HepG2 (cell line): Measurements from ENCODE around the gene SPDYE2B.
"Not testable (repeated sequence)": the region's sequence is repeated elsewhere in the genome, so short reads cannot be mapped to it uniquely, and the experiment has no call there.

Source experiments
- EZH2 ChIP-seq: conservative IDR thresholded peaks from 2 replicates; pipeline ENCODE4 v1.6.1; 2012; ENCODE audit warnings: mild to moderate bottlenecking, low read depth, low read length, moderate library complexity
- FOXK2 ChIP-seq: fragments of 450-650 bp; IDR thresholded peaks from 2 replicates; pipeline ENCODE4 v1.6.1; 2016
- MXI1 ChIP-seq: IDR thresholded peaks from 3 replicates; pipeline ENCODE4 v1.6.1; 2012; ENCODE audit warnings: low read depth, low read length, inconsistent platforms, borderline replicate concordance
- ZNF121 ChIP-seq: sonication (generic); formaldehyde crosslinking; IDR thresholded peaks from 2 replicates; pipeline ENCODE4 v1.5.0; 2020; ENCODE audit warnings: mild to moderate bottlenecking, missing genetic modification reagents
- ZNF335 ChIP-seq: sonication (generic); formaldehyde crosslinking; IDR thresholded peaks from 2 replicates; pipeline ENCODE4 v1.4.0; 2020; ENCODE audit warnings: missing genetic modification reagents
- ZNF747 ChIP-seq: sonication (generic); formaldehyde crosslinking; IDR thresholded peaks from 2 replicates; pipeline ENCODE4 v1.8.1; 2023; ENCODE audit warnings: missing genetic modification reagents, mild to moderate bottlenecking, borderline replicate concordance
- ZNF75D ChIP-seq: sonication (generic); formaldehyde crosslinking; IDR thresholded peaks from 2 replicates; pipeline ENCODE4 v1.8.1; 2023; ENCODE audit warnings: missing genetic modification reagents, mild to moderate bottlenecking, borderline replicate concordance
- TF ChIP-seq, protein P1 (sequence below): sonication (generic); formaldehyde crosslinking; IDR thresholded peaks from 2 replicates; pipeline ENCODE4 v1.9.0; 2022; ENCODE audit warnings: missing genetic modification reagents, mild to moderate bottlenecking, borderline replicate concordance
- TF ChIP-seq, protein P2 (sequence below): sonication (generic); formaldehyde crosslinking; conservative IDR thresholded peaks from 2 replicates; pipeline ENCODE4 v1.8.0; 2022; ENCODE audit warnings: mild to moderate bottlenecking, moderate library complexity, missing genetic modification reagents
- TF ChIP-seq, protein P3 (sequence below): sonication (generic); formaldehyde crosslinking; IDR thresholded peaks from 2 replicates; pipeline ENCODE4 v1.5.0; 2020; ENCODE audit warnings: mild to moderate bottlenecking, missing genetic modification reagents, moderate library complexity

DNA sequence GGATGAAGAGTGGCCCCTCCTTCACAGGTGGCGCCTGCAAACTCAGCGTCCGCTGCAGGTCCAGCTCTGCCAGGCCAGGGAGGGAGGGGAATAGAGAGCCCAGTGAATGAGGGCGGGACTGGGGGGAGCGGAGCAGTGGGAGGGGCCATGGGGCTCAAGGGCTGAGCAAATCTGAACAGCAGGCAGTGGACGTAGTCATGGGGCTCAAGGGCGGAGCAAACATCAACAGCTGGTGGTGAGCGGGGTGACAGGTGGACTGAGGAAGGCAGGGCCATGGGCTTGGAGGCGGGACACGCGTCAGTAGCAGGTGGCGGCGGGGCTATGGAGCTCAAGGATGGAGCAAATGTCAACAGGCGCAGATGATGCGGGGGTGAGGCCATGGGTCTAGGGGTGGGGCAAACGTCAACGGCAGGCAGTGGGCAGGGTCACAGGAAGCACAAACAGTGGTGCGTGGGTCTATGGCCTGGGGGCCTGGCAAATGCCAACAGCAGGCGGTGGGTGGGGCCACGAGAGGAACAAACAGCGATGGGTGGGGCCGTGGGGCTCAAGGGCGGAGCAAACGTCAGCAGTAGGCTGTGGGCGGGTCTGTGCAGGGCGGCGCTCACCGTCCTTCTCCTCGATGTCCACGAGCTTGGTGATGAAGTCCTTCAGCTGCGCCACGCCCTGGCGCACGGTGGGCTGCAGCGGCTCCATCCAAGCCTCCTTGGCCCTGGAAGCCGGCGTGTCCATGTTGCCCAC, 38.3 kb downstream of the SPDYE2B start:
- TF ChIP-seq, protein P1, sequence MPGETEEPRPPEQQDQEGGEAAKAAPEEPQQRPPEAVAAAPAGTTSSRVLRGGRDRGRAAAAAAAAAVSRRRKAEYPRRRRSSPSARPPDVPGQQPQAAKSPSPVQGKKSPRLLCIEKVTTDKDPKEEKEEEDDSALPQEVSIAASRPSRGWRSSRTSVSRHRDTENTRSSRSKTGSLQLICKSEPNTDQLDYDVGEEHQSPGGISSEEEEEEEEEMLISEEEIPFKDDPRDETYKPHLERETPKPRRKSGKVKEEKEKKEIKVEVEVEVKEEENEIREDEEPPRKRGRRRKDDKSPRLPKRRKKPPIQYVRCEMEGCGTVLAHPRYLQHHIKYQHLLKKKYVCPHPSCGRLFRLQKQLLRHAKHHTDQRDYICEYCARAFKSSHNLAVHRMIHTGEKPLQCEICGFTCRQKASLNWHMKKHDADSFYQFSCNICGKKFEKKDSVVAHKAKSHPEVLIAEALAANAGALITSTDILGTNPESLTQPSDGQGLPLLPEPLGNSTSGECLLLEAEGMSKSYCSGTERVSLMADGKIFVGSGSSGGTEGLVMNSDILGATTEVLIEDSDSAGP = not testable (repeated sequence)
- TF ChIP-seq ZNF335 (CRISPR knock-in tag); EZH2; FOXK2; MXI1; ZNF121; ZNF747; ZNF75D (CRISPR knock-in tag): not testable (repeated sequence)
- TF ChIP-seq, protein P2, sequence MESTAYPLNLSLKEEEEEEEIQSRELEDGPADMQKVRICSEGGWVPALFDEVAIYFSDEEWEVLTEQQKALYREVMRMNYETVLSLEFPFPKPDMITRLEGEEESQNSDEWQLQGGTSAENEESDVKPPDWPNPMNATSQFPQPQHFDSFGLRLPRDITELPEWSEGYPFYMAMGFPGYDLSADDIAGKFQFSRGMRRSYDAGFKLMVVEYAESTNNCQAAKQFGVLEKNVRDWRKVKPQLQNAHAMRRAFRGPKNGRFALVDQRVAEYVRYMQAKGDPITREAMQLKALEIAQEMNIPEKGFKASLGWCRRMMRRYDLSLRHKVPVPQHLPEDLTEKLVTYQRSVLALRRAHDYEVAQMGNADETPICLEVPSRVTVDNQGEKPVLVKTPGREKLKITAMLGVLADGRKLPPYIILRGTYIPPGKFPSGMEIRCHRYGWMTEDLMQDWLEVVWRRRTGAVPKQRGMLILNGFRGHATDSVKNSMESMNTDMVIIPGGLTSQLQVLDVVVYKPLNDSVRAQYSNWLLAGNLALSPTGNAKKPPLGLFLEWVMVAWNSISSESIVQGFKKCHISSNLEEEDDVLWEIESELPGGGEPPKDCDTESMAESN (CRISPR knock-in tag) = not testable (repeated sequence)
- TF ChIP-seq, protein P3, sequence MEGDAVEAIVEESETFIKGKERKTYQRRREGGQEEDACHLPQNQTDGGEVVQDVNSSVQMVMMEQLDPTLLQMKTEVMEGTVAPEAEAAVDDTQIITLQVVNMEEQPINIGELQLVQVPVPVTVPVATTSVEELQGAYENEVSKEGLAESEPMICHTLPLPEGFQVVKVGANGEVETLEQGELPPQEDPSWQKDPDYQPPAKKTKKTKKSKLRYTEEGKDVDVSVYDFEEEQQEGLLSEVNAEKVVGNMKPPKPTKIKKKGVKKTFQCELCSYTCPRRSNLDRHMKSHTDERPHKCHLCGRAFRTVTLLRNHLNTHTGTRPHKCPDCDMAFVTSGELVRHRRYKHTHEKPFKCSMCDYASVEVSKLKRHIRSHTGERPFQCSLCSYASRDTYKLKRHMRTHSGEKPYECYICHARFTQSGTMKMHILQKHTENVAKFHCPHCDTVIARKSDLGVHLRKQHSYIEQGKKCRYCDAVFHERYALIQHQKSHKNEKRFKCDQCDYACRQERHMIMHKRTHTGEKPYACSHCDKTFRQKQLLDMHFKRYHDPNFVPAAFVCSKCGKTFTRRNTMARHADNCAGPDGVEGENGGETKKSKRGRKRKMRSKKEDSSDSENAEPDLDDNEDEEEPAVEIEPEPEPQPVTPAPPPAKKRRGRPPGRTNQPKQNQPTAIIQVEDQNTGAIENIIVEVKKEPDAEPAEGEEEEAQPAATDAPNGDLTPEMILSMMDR (CRISPR knock-in tag) = not testable (repeated sequence)
